H1 (cell line): ENCODE data around the gene ADARB2. TPM values are rescaled to one million over a fixed set of nuclear protein-coding genes. Genes with fewer than 3 reads are reported as not detected.

Experiments
- ASH2L ChIP-seq: fragments of 200-600, 300-600 bp; sonication (generic); IDR thresholded peaks from one replicate; pipeline ENCODE4 v1.7.1; 2017; ENCODE audit warnings: low read length
- CHD1 ChIP-seq: IDR thresholded peaks from 2 replicates; pipeline ENCODE4 v1.6.1; 2012; ENCODE audit warnings: low read depth, low read length, improper control_type of control experiment
- CTBP2 ChIP-seq: IDR thresholded peaks from 2 replicates; pipeline ENCODE4 v1.7.0; 2011; ENCODE audit warnings: borderline replicate concordance, mild to moderate bottlenecking, moderate library complexity, mixed read lengths, low read length; ENCODE audit not compliant: insufficient read depth, insufficient read length
- KDM1A ChIP-seq: fragments of 200-600, 300-600 bp; sonication (generic); IDR thresholded peaks from 2 replicates; pipeline ENCODE4 v1.7.1; 2016; ENCODE audit warnings: mild to moderate bottlenecking, low read length, borderline replicate concordance
- MAFK ChIP-seq: IDR thresholded peaks from 2 replicates; pipeline ENCODE4 v1.6.1; 2012; ENCODE audit warnings: low read depth, mild to moderate bottlenecking, improper control_type of control experiment, low read length
- POLR2A ChIP-seq, 2 experiments: IDR thresholded peaks; 1 replicate in 1 of 2; 2 replicates in 1 of 2; pipeline ENCODE4 v1.6.1; 2011; ENCODE audit warnings: low read depth in 2 of 2, low read length in 2 of 2, mild to moderate bottlenecking in 2 of 2; ENCODE audit errors: control extremely low read depth in 1 of 2
- SIRT6 ChIP-seq: IDR thresholded peaks from one replicate; pipeline ENCODE4 v1.7.1; 2012; ENCODE audit warnings: low read length, inconsistent platforms
- SIX5 ChIP-seq: IDR thresholded peaks from 2 replicates; pipeline ENCODE4 v1.6.1; 2011; ENCODE audit warnings: mild to moderate bottlenecking, low read depth, low read length
- TAF1 ChIP-seq: IDR thresholded peaks from 2 replicates; pipeline ENCODE4 v1.6.1; 2011; ENCODE audit warnings: mild to moderate bottlenecking, low read depth, low read length
- polyA plus RNA-seq, 7 experiments: library from polyadenylated mRNA; depleted of rRNA in 3 of 7; stranded (reverse) in 5 of 7; unstranded in 2 of 7; fragments of >200 nt in 5 of 7; fragments of 200-250 nt in 2 of 7; gene quantifications; 1 replicate in 5 of 7; 2 replicates in 1 of 7; 4 replicates in 1 of 7; pipeline versions ENCODE4 v1.2.1 to v1.2.3, GENCODE V29; 2011 to 2013; ENCODE audit warnings: missing spikeins in 2 of 7, mixed read lengths in 2 of 7
- total RNA-seq: library from RNA; stranded (reverse); fragmentation: NEBNext Ultra II Directional; extraction: Animal tissue kit (Norgen Biotek cat#: 25700); gene quantifications from 2 replicates; pipeline ENCODE4 v1.2.1, GENCODE V29; 2021
- TF ChIP-seq, protein P1 (sequence below): fragments of 300-600 bp; sonication (generic); IDR thresholded peaks from 2 replicates; pipeline ENCODE4 v1.7.1; 2012; ENCODE audit warnings: low read length, moderate library complexity, mild to moderate bottlenecking, inconsistent platforms; ENCODE audit not compliant: insufficient replicate concordance

ADARB2 gene
- total and polyA plus RNA-seq, 2 of the 8 experiments (the other 6 are each of a cell fraction or from before 2014, with no cell fraction given): 2.2 to 2.8 TPM

DNA sequence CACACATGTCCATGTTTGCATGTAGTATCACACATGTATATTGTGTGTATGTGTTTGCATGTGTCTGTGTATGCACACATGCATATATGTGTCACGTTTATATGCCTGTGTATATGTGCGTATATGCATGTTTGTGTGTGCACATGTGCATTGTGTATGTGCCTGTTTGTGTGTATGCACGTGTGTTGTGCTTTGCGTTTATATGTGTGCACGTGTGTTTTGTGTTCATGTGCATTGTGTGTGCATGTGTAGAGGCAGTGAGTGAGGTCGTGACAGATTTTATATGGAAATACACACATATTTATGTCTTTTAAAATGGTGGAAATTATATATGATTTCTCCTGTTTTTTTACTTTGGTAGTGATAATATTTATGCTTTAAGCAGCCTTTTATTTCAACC is 41.2 kb downstream of the ADARB2 start (continued):
- TF ChIP-seq, protein P1, sequence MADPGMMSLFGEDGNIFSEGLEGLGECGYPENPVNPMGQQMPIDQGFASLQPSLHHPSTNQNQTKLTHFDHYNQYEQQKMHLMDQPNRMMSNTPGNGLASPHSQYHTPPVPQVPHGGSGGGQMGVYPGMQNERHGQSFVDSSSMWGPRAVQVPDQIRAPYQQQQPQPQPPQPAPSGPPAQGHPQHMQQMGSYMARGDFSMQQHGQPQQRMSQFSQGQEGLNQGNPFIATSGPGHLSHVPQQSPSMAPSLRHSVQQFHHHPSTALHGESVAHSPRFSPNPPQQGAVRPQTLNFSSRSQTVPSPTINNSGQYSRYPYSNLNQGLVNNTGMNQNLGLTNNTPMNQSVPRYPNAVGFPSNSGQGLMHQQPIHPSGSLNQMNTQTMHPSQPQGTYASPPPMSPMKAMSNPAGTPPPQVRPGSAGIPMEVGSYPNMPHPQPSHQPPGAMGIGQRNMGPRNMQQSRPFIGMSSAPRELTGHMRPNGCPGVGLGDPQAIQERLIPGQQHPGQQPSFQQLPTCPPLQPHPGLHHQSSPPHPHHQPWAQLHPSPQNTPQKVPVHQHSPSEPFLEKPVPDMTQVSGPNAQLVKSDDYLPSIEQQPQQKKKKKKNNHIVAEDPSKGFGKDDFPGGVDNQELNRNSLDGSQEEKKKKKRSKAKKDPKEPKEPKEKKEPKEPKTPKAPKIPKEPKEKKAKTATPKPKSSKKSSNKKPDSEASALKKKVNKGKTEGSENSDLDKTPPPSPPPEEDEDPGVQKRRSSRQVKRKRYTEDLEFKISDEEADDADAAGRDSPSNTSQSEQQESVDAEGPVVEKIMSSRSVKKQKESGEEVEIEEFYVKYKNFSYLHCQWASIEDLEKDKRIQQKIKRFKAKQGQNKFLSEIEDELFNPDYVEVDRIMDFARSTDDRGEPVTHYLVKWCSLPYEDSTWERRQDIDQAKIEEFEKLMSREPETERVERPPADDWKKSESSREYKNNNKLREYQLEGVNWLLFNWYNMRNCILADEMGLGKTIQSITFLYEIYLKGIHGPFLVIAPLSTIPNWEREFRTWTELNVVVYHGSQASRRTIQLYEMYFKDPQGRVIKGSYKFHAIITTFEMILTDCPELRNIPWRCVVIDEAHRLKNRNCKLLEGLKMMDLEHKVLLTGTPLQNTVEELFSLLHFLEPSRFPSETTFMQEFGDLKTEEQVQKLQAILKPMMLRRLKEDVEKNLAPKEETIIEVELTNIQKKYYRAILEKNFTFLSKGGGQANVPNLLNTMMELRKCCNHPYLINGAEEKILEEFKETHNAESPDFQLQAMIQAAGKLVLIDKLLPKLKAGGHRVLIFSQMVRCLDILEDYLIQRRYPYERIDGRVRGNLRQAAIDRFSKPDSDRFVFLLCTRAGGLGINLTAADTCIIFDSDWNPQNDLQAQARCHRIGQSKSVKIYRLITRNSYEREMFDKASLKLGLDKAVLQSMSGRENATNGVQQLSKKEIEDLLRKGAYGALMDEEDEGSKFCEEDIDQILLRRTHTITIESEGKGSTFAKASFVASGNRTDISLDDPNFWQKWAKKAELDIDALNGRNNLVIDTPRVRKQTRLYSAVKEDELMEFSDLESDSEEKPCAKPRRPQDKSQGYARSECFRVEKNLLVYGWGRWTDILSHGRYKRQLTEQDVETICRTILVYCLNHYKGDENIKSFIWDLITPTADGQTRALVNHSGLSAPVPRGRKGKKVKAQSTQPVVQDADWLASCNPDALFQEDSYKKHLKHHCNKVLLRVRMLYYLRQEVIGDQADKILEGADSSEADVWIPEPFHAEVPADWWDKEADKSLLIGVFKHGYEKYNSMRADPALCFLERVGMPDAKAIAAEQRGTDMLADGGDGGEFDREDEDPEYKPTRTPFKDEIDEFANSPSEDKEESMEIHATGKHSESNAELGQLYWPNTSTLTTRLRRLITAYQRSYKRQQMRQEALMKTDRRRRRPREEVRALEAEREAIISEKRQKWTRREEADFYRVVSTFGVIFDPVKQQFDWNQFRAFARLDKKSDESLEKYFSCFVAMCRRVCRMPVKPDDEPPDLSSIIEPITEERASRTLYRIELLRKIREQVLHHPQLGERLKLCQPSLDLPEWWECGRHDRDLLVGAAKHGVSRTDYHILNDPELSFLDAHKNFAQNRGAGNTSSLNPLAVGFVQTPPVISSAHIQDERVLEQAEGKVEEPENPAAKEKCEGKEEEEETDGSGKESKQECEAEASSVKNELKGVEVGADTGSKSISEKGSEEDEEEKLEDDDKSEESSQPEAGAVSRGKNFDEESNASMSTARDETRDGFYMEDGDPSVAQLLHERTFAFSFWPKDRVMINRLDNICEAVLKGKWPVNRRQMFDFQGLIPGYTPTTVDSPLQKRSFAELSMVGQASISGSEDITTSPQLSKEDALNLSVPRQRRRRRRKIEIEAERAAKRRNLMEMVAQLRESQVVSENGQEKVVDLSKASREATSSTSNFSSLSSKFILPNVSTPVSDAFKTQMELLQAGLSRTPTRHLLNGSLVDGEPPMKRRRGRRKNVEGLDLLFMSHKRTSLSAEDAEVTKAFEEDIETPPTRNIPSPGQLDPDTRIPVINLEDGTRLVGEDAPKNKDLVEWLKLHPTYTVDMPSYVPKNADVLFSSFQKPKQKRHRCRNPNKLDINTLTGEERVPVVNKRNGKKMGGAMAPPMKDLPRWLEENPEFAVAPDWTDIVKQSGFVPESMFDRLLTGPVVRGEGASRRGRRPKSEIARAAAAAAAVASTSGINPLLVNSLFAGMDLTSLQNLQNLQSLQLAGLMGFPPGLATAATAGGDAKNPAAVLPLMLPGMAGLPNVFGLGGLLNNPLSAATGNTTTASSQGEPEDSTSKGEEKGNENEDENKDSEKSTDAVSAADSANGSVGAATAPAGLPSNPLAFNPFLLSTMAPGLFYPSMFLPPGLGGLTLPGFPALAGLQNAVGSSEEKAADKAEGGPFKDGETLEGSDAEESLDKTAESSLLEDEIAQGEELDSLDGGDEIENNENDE: no peak
- TF ChIP-seq ASH2L (no peak), TAF1 (no peak), SIRT6 (no peak), POLR2A (IDR thresholded peaks at IDR 0.05; ENCODE audit: control extremely low read depth in 1 of 2, low read depth in 2 of 2, low read length in 2 of 2) (no peak), KDM1A (no peak), MAFK (no peak), SIX5 (no peak), CTBP2 (no peak), CHD1 (no peak)
- TF ChIP-seq, all 59 proteins: peak for 0
